GM19328 (cell line): ENCODE results near the gene HAP1.
"Not testable (repeated sequence)": the region's sequence is repeated elsewhere in the genome, so short reads cannot be mapped to it uniquely, and the experiment has no call there.

Experiments
- ATAC-seq: cut with Tn5 transposase; IDR thresholded peaks from one replicate; pipeline ENCODE4 v1.9.1; 2021; ENCODE audit warnings: mild to moderate bottlenecking, moderate library complexity; ENCODE audit not compliant: unreplicated experiment

HAP1 gene

GRCh38 chr17:41728056-41728455 lies 6.4 kb downstream of the HAP1 start:
- no peak for ATAC-seq

- no peak for ATAC-seq
Measured at GRCh38 chr17:41725134-41725533, 9.3 kb downstream of the HAP1 start.

- ATAC-seq, result no peak
Measured at GRCh38 chr17:41724476-41725050, 9.9 kb downstream of the HAP1 start.

- no peak for ATAC-seq
Measured at GRCh38 chr17:41723801-41724475, 10.5 kb downstream of the HAP1 start.

GRCh38 chr17:41722231-41722630 lies 12.2 kb downstream of the HAP1 start:
- ATAC-seq, result no peak

- no peak for ATAC-seq
Measured at GRCh38 chr17:41718287-41718645, 16.2 kb downstream of the HAP1 start.

- no peak for ATAC-seq
Measured at GRCh38 chr17:41717408-41718286, 16.8 kb downstream of the HAP1 start.

- no peak for ATAC-seq
Measured at GRCh38 chr17:41711669-41712400, 22.6 kb downstream of the HAP1 start, which contains the start of gene GAST. Gene GAST, plus strand, starts transcription at chr17:41712331. Its CDS starts 3,106 bp downstream, at chr17:41715437.

GRCh38 chr17:41710472-41711090 lies 23.9 kb downstream of the HAP1 start:
- ATAC-seq, result no peak

- ATAC-seq, result no peak
Measured at GRCh38 chr17:41707803-41708669, 26.4 kb downstream of the HAP1 start.

- ATAC-seq, result no peak
Measured at GRCh38 chr17:41705271-41705991, 29.0 kb downstream of the HAP1 start.

- no peak for ATAC-seq
Measured at GRCh38 chr17:41702712-41703111, 31.7 kb downstream of the HAP1 start.

GRCh38 chr17:41700843-41701242 lies 33.6 kb downstream of the HAP1 start:
- ATAC-seq, result not testable (repeated sequence)

GRCh38 chr17:41697122-41697962 lies 37.1 kb downstream of the HAP1 start:
- no peak for ATAC-seq

GRCh38 chr17:41695954-41696757 lies 38.3 kb downstream of the HAP1 start:
- ATAC-seq, result no peak

- no peak for ATAC-seq
Measured at GRCh38 chr17:41695134-41695661, 39.2 kb downstream of the HAP1 start.
